Measurements from ENCODE around the gene NCAPG2.

DNA sequence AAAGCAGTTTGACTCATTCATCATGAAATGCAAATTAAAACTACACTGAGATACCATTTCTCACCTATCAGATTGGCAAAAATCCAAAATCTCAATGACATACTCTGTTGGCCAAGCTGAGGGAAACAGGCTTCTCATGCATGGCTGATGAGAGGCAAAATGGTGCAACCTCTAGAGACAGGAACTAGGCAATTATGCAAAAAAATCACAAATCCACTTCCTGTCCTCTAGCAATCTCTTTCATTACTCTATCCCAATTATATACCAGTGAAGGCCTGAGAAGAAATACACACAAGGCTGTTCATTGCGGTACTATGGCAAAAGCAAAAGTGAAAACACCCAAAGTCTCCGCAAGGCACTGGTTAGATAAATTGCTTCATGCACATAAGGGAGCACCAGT is 91.1 kb downstream of the NCAPG2 start:
- TF ChIP-seq, protein P1, sequence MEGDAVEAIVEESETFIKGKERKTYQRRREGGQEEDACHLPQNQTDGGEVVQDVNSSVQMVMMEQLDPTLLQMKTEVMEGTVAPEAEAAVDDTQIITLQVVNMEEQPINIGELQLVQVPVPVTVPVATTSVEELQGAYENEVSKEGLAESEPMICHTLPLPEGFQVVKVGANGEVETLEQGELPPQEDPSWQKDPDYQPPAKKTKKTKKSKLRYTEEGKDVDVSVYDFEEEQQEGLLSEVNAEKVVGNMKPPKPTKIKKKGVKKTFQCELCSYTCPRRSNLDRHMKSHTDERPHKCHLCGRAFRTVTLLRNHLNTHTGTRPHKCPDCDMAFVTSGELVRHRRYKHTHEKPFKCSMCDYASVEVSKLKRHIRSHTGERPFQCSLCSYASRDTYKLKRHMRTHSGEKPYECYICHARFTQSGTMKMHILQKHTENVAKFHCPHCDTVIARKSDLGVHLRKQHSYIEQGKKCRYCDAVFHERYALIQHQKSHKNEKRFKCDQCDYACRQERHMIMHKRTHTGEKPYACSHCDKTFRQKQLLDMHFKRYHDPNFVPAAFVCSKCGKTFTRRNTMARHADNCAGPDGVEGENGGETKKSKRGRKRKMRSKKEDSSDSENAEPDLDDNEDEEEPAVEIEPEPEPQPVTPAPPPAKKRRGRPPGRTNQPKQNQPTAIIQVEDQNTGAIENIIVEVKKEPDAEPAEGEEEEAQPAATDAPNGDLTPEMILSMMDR (conservative IDR thresholded peaks at IDR 0.05; ENCODE audit: low read length), result no peak
- TF ChIP-seq EZH2phosphoT487 (IDR thresholded peaks at IDR 0.05; ENCODE audit: borderline replicate concordance), result no peak

All from Loucy (cell line).